Mesendoderm (in vitro differentiated cells): ENCODE data around the gene NAXD.

Experiments
- DNase-seq: peaks from one replicate; pipeline ENCODE4 v3.0.0; 2013
- H2AK5ac ChIP-seq: 2 replicates; pipeline ENCODE4 v1.6.1; 2013; ENCODE audit warnings: low read length, inconsistent platforms
- H2BK120ac ChIP-seq: 2 replicates; pipeline ENCODE4 v1.6.1; 2013; ENCODE audit warnings: low read depth, mild to moderate bottlenecking, low read length, moderate library complexity, mixed read lengths
- H2BK15ac ChIP-seq: replicated peaks from 2 replicates; pipeline ENCODE4 v1.6.1; 2013; ENCODE audit warnings: low read depth, mild to moderate bottlenecking, moderate library complexity
- H2BK5ac ChIP-seq: 2 replicates; pipeline ENCODE4 v1.6.1; 2013; ENCODE audit warnings: low read length, inconsistent platforms
- H3K18ac ChIP-seq: 2 replicates; pipeline ENCODE4 v1.6.1; 2013; ENCODE audit warnings: mild to moderate bottlenecking, low read length, mixed read lengths
- H3K23ac ChIP-seq: one replicate; pipeline ENCODE4 v1.6.1; 2013; ENCODE audit warnings: low read length
- H3K27ac ChIP-seq: 2 replicates; pipeline ENCODE4 v1.5.1; 2013; ENCODE audit warnings: low read depth, mild to moderate bottlenecking, inconsistent platforms, low read length, moderate library complexity
- H3K27me3 ChIP-seq: 2 replicates; pipeline ENCODE4 v1.6.1; 2013; ENCODE audit warnings: low read length, control low read depth, mild to moderate bottlenecking, inconsistent platforms; ENCODE audit not compliant: insufficient read depth, poor library complexity
- H3K36me3 ChIP-seq: 2 replicates; pipeline ENCODE4 v1.6.1; 2013; ENCODE audit warnings: low read length, inconsistent platforms; ENCODE audit not compliant: control insufficient read depth, insufficient read depth
- H3K4ac ChIP-seq: one replicate; pipeline ENCODE4 v1.6.1; 2013; ENCODE audit warnings: low read depth, mild to moderate bottlenecking, low read length, moderate library complexity
- H3K4me1 ChIP-seq: 2 replicates; pipeline ENCODE4 v1.6.1; 2013; ENCODE audit warnings: low read depth, low read length, inconsistent platforms; ENCODE audit not compliant: control insufficient read depth
- H3K4me2 ChIP-seq: 2 replicates; pipeline ENCODE4 v1.6.1; 2013; ENCODE audit warnings: low read length
- H3K4me3 ChIP-seq: 2 replicates; pipeline ENCODE4 v1.5.1; 2013; ENCODE audit warnings: mild to moderate bottlenecking, low read length
- H3K56ac ChIP-seq: one replicate; pipeline ENCODE4 v1.6.1; 2013; ENCODE audit warnings: low read length
- H3K79me1 ChIP-seq: 2 replicates; pipeline ENCODE4 v1.6.1; 2013; ENCODE audit warnings: low read length, inconsistent platforms
- H3K79me2 ChIP-seq: 2 replicates; pipeline ENCODE4 v1.6.1; 2013; ENCODE audit warnings: mild to moderate bottlenecking, low read length; ENCODE audit not compliant: control insufficient read depth, insufficient read depth
- H3K9ac ChIP-seq: 2 replicates; pipeline ENCODE4 v1.6.1; 2013; ENCODE audit warnings: low read length, inconsistent platforms
- H4K5ac ChIP-seq: one replicate; pipeline ENCODE4 v1.6.1; 2013; ENCODE audit warnings: low read length
- H4K8ac ChIP-seq: one replicate; pipeline ENCODE4 v1.6.1; 2013; ENCODE audit warnings: low read depth, mild to moderate bottlenecking, control low read depth, low read length, moderate library complexity
- WGBS: extraction: QIAGEN DNeasy Blood & Tissue Kit; methylation state at CpG from one replicate; pipeline ENCODE4 v1.1.7; 2013; ENCODE audit warnings: low lambda C conversion rate, missing lambda C conversion rate; ENCODE audit not compliant: insufficient coverage; ENCODE audit errors: extremely low coverage; 5-methylcytosine and 5-hydroxymethylcytosine counted together

NAXD gene

DNA sequence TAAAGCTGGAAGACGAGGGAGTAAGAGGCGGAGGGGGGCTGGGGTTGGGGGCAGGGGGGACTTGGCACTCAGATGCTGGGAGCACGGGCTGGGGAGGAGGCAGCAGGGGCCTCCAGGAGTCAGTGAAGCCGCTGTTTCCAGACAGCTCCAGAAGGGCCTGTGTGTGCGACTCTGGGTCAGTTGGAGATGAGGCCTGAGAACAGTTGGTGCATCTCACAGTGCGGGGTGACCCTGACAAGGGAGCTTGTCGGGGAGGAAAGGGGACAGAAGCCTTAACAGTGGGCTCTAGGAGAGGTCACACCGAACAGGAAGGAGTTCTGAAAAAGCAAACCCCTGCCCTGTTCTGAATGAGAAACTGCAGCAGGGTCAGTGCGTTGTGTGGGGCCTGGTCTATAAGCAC, 11.2 kb downstream of the NAXD start:
- no peak overlapping the region for H3K4ac ChIP-seq
- peaks cover 8% of the 10 kb centered on the region for H3K36me3 ChIP-seq

DNA sequence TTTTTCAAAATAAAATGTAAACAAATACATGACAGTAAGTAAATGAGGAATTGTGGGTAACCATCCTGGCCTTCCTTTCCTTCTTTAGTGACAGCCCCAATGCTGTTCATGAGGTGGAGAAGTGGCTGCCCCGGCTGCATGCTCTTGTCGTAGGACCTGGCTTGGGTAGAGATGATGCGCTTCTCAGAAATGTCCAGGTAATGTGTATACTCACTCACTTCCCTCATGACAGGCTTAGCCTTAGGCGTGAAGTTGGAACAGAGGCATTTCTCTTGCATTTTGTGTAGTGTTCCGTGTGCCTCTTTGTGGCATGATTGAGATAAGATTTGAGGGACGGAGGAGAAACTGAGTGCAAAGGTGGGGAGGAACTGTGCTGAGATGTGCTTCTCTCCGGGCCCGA, 12.0 kb downstream of the NAXD start:
- H2AK5ac ChIP-seq = no peak overlapping the region
- H4K5ac ChIP-seq = no peak overlapping the region
- no peaks in the 10 kb centered on the region for H3K4me1 ChIP-seq
- H4K8ac ChIP-seq = no peak overlapping the region
- no peak overlapping the region for H3K23ac ChIP-seq
- no peak overlapping the region for H3K4ac ChIP-seq
- peaks cover 66% of the 10 kb centered on the region for H3K79me2 ChIP-seq
- H3K56ac ChIP-seq = no peak overlapping the region
- peaks cover 46% of the 10 kb centered on the region for H3K79me1 ChIP-seq
- no peak overlapping the region for H2BK5ac ChIP-seq
- no peaks in the 10 kb centered on the region for H3K27me3 ChIP-seq
- no peak overlapping the region for H3K4me3 ChIP-seq
- H3K4me2 ChIP-seq = no peak overlapping the region
- WGBS = no CpG with 5 or more reads among the region's 8 CpGs
- H3K18ac ChIP-seq = no peak overlapping the region
- H3K27ac ChIP-seq = no peak overlapping the region
- H2BK120ac ChIP-seq = no peak overlapping the region
- no peak overlapping the region for H3K9ac ChIP-seq
- no peak for DNase-seq
- H2BK15ac ChIP-seq = no peak overlapping the region
- peaks cover 6% of the 10 kb centered on the region for H3K36me3 ChIP-seq

More for the DNA sequence above, 11.2 kb downstream of the NAXD start:
- no peak overlapping the region for H3K9ac ChIP-seq
- no peak overlapping the region for H3K4me2 ChIP-seq
- H3K23ac ChIP-seq = no peak overlapping the region
- no peak overlapping the region for H2AK5ac ChIP-seq
- no peaks in the 10 kb centered on the region for H3K27me3 ChIP-seq
- no peak overlapping the region for H3K56ac ChIP-seq
- H4K8ac ChIP-seq = no peak overlapping the region
- no peaks in the 10 kb centered on the region for H3K4me1 ChIP-seq
- H3K18ac ChIP-seq = no peak overlapping the region
- no peak overlapping the region for H2BK120ac ChIP-seq
- H2BK15ac ChIP-seq = no peak overlapping the region
- H3K27ac ChIP-seq = no peak overlapping the region
- no peak for DNase-seq
- H4K5ac ChIP-seq = no peak overlapping the region
- WGBS = no CpG with 5 or more reads among the region's 9 CpGs
- H2BK5ac ChIP-seq = no peak overlapping the region
- H3K79me2 ChIP-seq = peaks cover 71% of the 10 kb centered on the region
- peaks cover 49% of the 10 kb centered on the region for H3K79me1 ChIP-seq
- H3K4me3 ChIP-seq = no peak overlapping the region

DNA sequence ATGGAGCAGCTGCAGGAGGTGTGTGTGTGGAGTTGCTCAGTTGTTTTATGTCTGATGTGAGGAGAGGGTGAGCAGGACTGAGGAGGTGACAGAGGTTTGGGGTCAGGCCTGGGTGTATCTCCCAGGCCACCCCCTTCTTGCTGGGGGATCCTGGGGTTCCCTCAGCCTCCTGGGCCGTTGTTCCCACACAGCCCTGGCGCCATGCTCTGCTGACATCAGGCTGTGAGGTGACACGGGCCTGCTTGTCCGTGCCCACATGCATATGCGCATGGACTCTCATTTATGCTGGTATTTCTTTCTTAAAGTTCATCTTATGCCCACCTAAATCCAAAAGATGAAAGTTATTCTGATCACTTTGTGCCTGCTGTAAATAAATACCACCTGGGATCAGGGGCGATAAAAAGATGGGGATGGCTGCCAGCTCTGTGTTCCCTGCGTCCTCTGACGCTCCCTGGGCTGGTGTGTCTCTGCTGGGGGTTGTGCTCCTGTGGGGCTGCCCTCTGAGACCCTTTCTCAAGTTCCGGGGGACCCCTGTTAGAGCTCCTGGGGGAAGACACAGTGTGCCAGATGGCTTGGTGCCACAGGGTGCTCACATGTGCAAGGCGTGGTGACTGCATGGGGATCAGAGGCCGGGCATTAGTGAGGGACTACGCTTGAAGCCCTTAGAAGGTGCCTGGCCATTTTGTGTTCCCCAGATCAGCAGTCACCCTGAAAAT, 12.6 kb downstream of the NAXD start:
- no peak overlapping the region for H3K23ac ChIP-seq
- H3K4me3 ChIP-seq = no peak overlapping the region
- peaks cover 61% of the 10 kb centered on the region for H3K79me2 ChIP-seq
- no peaks in the 10 kb centered on the region for H3K27me3 ChIP-seq
- H2BK15ac ChIP-seq = no peak overlapping the region
- H3K36me3 ChIP-seq = peaks cover 4% of the 10 kb centered on the region
- H3K9ac ChIP-seq = no peak overlapping the region
- no peak overlapping the region for H3K4ac ChIP-seq
- H3K4me2 ChIP-seq = no peak overlapping the region
- no peak overlapping the region for H2AK5ac ChIP-seq
- H3K27ac ChIP-seq = no peak overlapping the region
- H3K79me1 ChIP-seq = peaks cover 43% of the 10 kb centered on the region
- no peak overlapping the region for H4K5ac ChIP-seq
- no peak overlapping the region for H3K18ac ChIP-seq
- H3K56ac ChIP-seq = no peak overlapping the region
- no peak overlapping the region for H2BK120ac ChIP-seq
- no peak overlapping the region for H2BK5ac ChIP-seq
- no CpG with 5 or more reads among the region's 12 CpGs for WGBS
- DNase-seq = no peak
- no peak overlapping the region for H4K8ac ChIP-seq
- H3K4me1 ChIP-seq = no peaks in the 10 kb centered on the region

DNA sequence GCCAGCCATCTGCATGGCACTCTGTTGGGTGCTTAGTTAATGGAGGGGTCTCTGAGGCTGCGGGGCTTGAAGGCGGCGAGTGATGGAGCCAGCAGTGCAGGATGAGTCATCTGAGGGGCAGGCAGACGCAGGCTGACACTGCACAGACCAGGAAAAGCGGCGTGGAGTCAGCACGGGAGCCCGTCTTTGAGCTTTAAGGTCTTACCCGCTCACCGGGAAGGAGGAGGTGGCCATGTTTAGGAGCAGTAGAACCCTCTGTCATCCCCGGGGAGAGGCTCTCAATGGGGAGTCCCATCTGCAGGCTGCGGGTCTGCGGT, 13.1 kb downstream of the NAXD start:
- H3K9ac ChIP-seq = no peak overlapping the region
- H4K8ac ChIP-seq = no peak overlapping the region
- H4K5ac ChIP-seq = no peak overlapping the region
- H2BK120ac ChIP-seq = no peak overlapping the region
- no CpG with 5 or more reads among the region's 13 CpGs for WGBS
- H3K79me1 ChIP-seq = peaks cover 38% of the 10 kb centered on the region
- H3K4me1 ChIP-seq = no peaks in the 10 kb centered on the region
- no peak overlapping the region for H2BK15ac ChIP-seq
- H3K79me2 ChIP-seq = peaks cover 56% of the 10 kb centered on the region
- H3K36me3 ChIP-seq = peaks cover 2% of the 10 kb centered on the region
- H2BK5ac ChIP-seq = no peak overlapping the region
- H3K4me3 ChIP-seq = no peak overlapping the region
- H3K27ac ChIP-seq = peak overlapping the region; percentile 12
- no peak overlapping the region for H3K56ac ChIP-seq
- no peak overlapping the region for H3K18ac ChIP-seq
- no peak overlapping the region for H3K4me2 ChIP-seq
- H3K4ac ChIP-seq = no peak overlapping the region
- H3K27me3 ChIP-seq = no peaks in the 10 kb centered on the region
- no peak overlapping the region for H2AK5ac ChIP-seq
- no peak for DNase-seq
- no peak overlapping the region for H3K23ac ChIP-seq

DNA sequence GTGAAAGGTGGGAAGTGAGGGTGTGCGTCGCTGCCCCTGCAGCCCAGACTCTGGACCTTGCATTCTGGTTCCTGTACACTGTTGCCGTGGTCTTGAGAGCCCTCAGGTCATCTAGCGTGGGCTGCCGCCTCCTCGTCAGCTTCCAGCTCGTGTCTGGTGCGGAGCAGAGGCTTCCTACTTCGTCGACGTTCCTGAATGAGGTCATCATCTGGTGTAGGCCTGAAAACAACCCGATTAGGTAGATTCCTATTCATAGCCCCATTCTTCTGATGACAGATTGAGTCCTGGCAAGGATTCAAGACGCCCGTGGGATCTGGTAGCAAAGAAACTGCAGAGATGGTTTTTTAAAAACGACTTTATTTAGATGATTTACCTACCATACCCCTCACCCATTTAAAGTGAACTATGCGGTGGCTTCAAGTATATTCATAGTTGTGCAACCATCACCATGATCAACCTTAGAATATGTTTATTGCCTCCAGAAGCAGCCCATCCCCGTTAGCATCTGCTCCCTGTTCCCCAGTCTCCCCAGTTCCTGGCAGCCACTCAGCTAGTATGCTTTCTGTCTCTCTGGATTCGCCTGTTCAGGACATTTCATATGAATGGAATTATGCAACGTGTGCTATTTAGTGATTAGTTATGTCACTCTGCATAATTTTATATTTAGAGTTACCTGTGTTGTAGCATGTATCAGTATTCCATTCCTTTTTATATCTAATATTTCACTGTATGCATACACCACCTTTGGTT, 13.8 kb downstream of the NAXD start:
- H3K4me3 ChIP-seq = no peak overlapping the region

More for the DNA sequence above, 13.8 kb downstream of the NAXD start:
- Histone ChIP-seq H3K36me3 (peaks cover 2% of the 10 kb centered on the region), H3K27ac (no peak overlapping the region), H2AK5ac (no peak overlapping the region), H3K4ac (no peak overlapping the region), H4K8ac (no peak overlapping the region), H3K79me2 (peaks cover 57% of the 10 kb centered on the region), H3K79me1 (peaks cover 41% of the 10 kb centered on the region), H3K18ac (no peak overlapping the region), H3K27me3 (no peaks in the 10 kb centered on the region), H3K4me2 (no peak overlapping the region), H2BK5ac (no peak overlapping the region), H3K9ac (no peak overlapping the region), H3K56ac (peak overlapping the region; percentile 25), H3K4me1 (no peaks in the 10 kb centered on the region), H4K5ac (no peak overlapping the region), H3K23ac (no peak overlapping the region), H2BK15ac (no peak overlapping the region), H2BK120ac (no peak overlapping the region)
- no CpG with 5 or more reads among the region's 19 CpGs for WGBS
- DNase-seq = no peak
